HepG2 (cell line): ENCODE measurements around the gene FAM163B. TPM values are rescaled to one million over a fixed set of nuclear protein-coding genes. Genes with fewer than 3 reads are reported as not detected.

Experiments
- ATAC-seq: fragments of 200-7000 bp; cut with Tn5 transposase; 3 replicates; pipeline ENCODE4 v1.9.1; 2020; ENCODE audit warnings: mild to moderate bottlenecking, moderate library complexity
- BruUV-seq: library from RNA; stranded (reverse); fragments of 400-500 nt; replicated peaks from 2 replicates; lab custom pipeline; 2021; lab: Mats Ljungman, UMichigan
- CTCF ChIA-PET: fragments of 300-600 bp; formaldehyde crosslinking; extraction: SDS; loops from one replicate; lab custom pipeline; 2021; ENCODE audit warnings: low total read pairs, inconsistent platforms, low intra/inter-chr PET ratio; lab: Yijun Ruan, JAX
- POLR2A ChIA-PET: fragments of 350-600 bp; sonication (Branson Sonifier 250); formaldehyde crosslinking; loops from one replicate; lab custom pipeline; 2020; ENCODE audit warnings: antibody characterized with exemption, inconsistent platforms; lab: Yijun Ruan, JAX
- DNase-seq: peaks from one replicate; pipeline ENCODE4 v3.0.0-alpha.2; 2015; ENCODE audit warnings: low spot score
- FAIRE-seq: peaks from 3 replicates; lab custom pipeline; 2011; peaks lifted over from hg19 to GRCh38; lab: Jason Lieb, UNC
- H2AFZ ChIP-seq: one replicate; pipeline ENCODE4 v1.6.1; 2011; ENCODE audit warnings: low read length, inconsistent platforms
- H3K27ac ChIP-seq: fragments of 300-600 bp; 3 replicates; pipeline ENCODE4 v1.8.0; 2011; ENCODE audit warnings: mixed run types, mild to moderate bottlenecking, mixed read lengths, low read length, inconsistent platforms; ENCODE audit not compliant: insufficient read depth; ENCODE audit errors: extremely low read length
- H3K27me3 ChIP-seq, 2 experiments: fragments of 200-600 bp in 1 of 2; 2 replicates in 1 of 2; 3 replicates in 1 of 2; pipeline versions ENCODE4 v1.6.0 to v1.8.0; 2011; ENCODE audit warnings: low read length in 2 of 2, mild to moderate bottlenecking in 2 of 2, moderate library complexity in 2 of 2, inconsistent platforms in 1 of 2; ENCODE audit not compliant: insufficient read depth in 2 of 2, control insufficient read depth in 1 of 2
- H3K36me3 ChIP-seq, 2 experiments: fragments of 200-600 bp in 1 of 2; replicated peaks in 1 of 2; 2 replicates in 1 of 2; 3 replicates in 1 of 2; pipeline versions ENCODE4 v1.5.1 to v1.8.0; 2011; ENCODE audit warnings: low read length in 2 of 2, inconsistent platforms in 1 of 2; ENCODE audit not compliant: insufficient read depth in 2 of 2, control insufficient read depth in 1 of 2
- H3K4me1 ChIP-seq: 2 replicates; pipeline ENCODE4 v1.5.1; 2012; ENCODE audit warnings: low read length, inconsistent platforms; ENCODE audit not compliant: insufficient read depth
- H3K4me2 ChIP-seq: 2 replicates; pipeline ENCODE4 v1.6.0; 2011; ENCODE audit warnings: low read depth, low read length, inconsistent platforms
- H3K4me3 ChIP-seq, 3 experiments: fragments of 200-600 bp in 1 of 3; sonication (generic), shearing (Covaris generic) in 1 of 3; replicated peaks in 1 of 3; 2 replicates each; pipeline ENCODE4 v1.5.1; 2011 to 2016; ENCODE audit warnings: low read length in 3 of 3, inconsistent platforms in 2 of 3, low read depth in 2 of 3, mild to moderate bottlenecking in 2 of 3, control low read depth in 1 of 3, mixed read lengths in 1 of 3; ENCODE audit not compliant: insufficient read depth in 1 of 3
- H3K79me2 ChIP-seq: one replicate; pipeline ENCODE4 v1.6.1; 2011; ENCODE audit warnings: low read length, inconsistent platforms; ENCODE audit not compliant: insufficient read depth
- H3K9ac ChIP-seq: 2 replicates; pipeline ENCODE4 v1.6.0; 2011; ENCODE audit warnings: mild to moderate bottlenecking, low read depth, low read length, inconsistent platforms; ENCODE audit not compliant: insufficient read depth
- H3K9me3 ChIP-seq: 2 replicates; pipeline ENCODE4 v1.5.1; 2012; ENCODE audit warnings: mild to moderate bottlenecking, low read length
- H4K20me1 ChIP-seq: 2 replicates; pipeline ENCODE4 v1.6.0; 2011; ENCODE audit warnings: inconsistent platforms, mild to moderate bottlenecking, low read length, moderate library complexity; ENCODE audit not compliant: insufficient read depth
- ATF5 ChIP-seq: sonication (generic); formaldehyde crosslinking; IDR thresholded peaks from 2 replicates; pipeline ENCODE4 v1.4.0; 2020; ENCODE audit warnings: mild to moderate bottlenecking, low read depth, missing genetic modification reagents
- CBFB ChIP-seq: sonication (generic); formaldehyde crosslinking; IDR thresholded peaks from 2 replicates; pipeline ENCODE4 v1.4.0; 2020; ENCODE audit warnings: missing genetic modification reagents
- FLYWCH1 ChIP-seq: sonication (generic); formaldehyde crosslinking; IDR thresholded peaks from 2 replicates; pipeline ENCODE4 v1.8.1; 2023; ENCODE audit warnings: mild to moderate bottlenecking, missing genetic modification reagents
- FOSL2 ChIP-seq: sonication (generic); formaldehyde crosslinking; IDR thresholded peaks from 2 replicates; pipeline ENCODE4 v1.4.0; 2020; ENCODE audit warnings: missing genetic modification reagents
- HHEX ChIP-seq: IDR thresholded peaks from 2 replicates; pipeline ENCODE4 v1.6.1; 2016; ENCODE audit warnings: control low read depth
- HOXA7 ChIP-seq: sonication (generic); formaldehyde crosslinking; IDR thresholded peaks from 2 replicates; pipeline ENCODE4 v1.8.1; 2022; ENCODE audit warnings: mild to moderate bottlenecking, missing genetic modification reagents, moderate library complexity
- MXD4 ChIP-seq: IDR thresholded peaks from 2 replicates; pipeline ENCODE4 v1.6.1; 2016; ENCODE audit warnings: mild to moderate bottlenecking, missing biosample characterization, missing genetic modification reagents
- NR2F2 ChIP-seq: IDR thresholded peaks from 2 replicates; pipeline ENCODE4 v1.6.1; 2012; ENCODE audit warnings: low read depth, inconsistent platforms, borderline replicate concordance
- PCBP2 ChIP-seq: fragments of 200-400 bp; formaldehyde crosslinking; optimal IDR thresholded peaks from 2 replicates; pipeline ENCODE3; 2018; ENCODE audit warnings: low read length, low read depth; ENCODE audit not compliant: poor library complexity, severe bottlenecking
- POLR2A ChIP-seq, 2 experiments: IDR thresholded peaks; 2 replicates each; pipeline ENCODE4 v1.6.1; 2011; ENCODE audit warnings: low read depth in 2 of 2, low read length in 2 of 2, mild to moderate bottlenecking in 1 of 2, moderate library complexity in 1 of 2; ENCODE audit not compliant: insufficient read depth in 1 of 2
- ZBTB39 ChIP-seq: sonication (generic); formaldehyde crosslinking; IDR thresholded peaks from 2 replicates; pipeline ENCODE4 v1.5.0; 2020; ENCODE audit warnings: missing genetic modification reagents
- ZHX1 ChIP-seq: sonication (generic); formaldehyde crosslinking; IDR thresholded peaks from 2 replicates; pipeline ENCODE4 v1.8.1; 2022; ENCODE audit warnings: low read depth, mild to moderate bottlenecking, missing genetic modification reagents
- ZIK1 ChIP-seq: sonication (generic); formaldehyde crosslinking; IDR thresholded peaks from 2 replicates; pipeline ENCODE4 v1.5.0; 2020; ENCODE audit warnings: mild to moderate bottlenecking, low read depth, missing genetic modification reagents, borderline replicate concordance
- ZMYM3 ChIP-seq: sonication (generic); formaldehyde crosslinking; IDR thresholded peaks from 2 replicates; pipeline ENCODE4 v1.5.1; 2020; ENCODE audit warnings: mild to moderate bottlenecking, missing genetic modification reagents
- ZNF296 ChIP-seq: sonication (generic); formaldehyde crosslinking; conservative IDR thresholded peaks from 2 replicates; pipeline ENCODE4 v1.5.0; 2020; ENCODE audit warnings: mild to moderate bottlenecking, missing genetic modification reagents
- WGBS: methylation state at CpG from one replicate; pipeline ENCODE4 v1.1.6; 2017; ENCODE audit warnings: low lambda C conversion rate; 5-methylcytosine and 5-hydroxymethylcytosine counted together
- in situ Hi-C: cut with HindIII; loops from 2 replicates; pipeline ENCODE4 v1.10.0; 2017; ENCODE audit warnings: low pct_unique_long_range_greater_than_20kb; ENCODE audit not compliant: extremely low pct_ligation_motif_present
- intact Hi-C: fragments of 100-400 bp; cut with micrococcal nuclease; formaldehyde crosslinking; loops from one replicate; pipeline ENCODE4 v1.10.0; 2022; ENCODE audit not compliant: unreplicated experiment
- polyA plus RNA-seq, 8 experiments: library from polyadenylated mRNA; depleted of rRNA in 3 of 8; stranded (reverse) in 7 of 8; unstranded in 1 of 8; fragments of >200 nt; fragmentation: Illumina TruSeq in 4 of 8; extraction: Trizol in 4 of 8; gene quantifications; 2 replicates each; pipeline versions ENCODE4 v1.2.1 to v1.2.3, GENCODE V29; 2011 to 2016; ENCODE audit warnings: low read depth in 4 of 8, missing spikeins in 1 of 8, mixed read lengths in 1 of 8; ENCODE audit not compliant: insufficient read depth in 1 of 8
- total RNA-seq, 5 experiments: library from RNA; depleted of rRNA; stranded (reverse); fragments of >200 nt; fragmentation: Illumina TruSeq; extraction: Trizol; gene quantifications; 2 replicates each; pipeline ENCODE4 v1.2.3, GENCODE V29; 2016; ENCODE audit warnings: low read depth in 1 of 5

FAM163B gene
- total and polyA plus RNA-seq, 2 of the 13 experiments (the other 11 are each of a cell fraction or from before 2014, with no cell fraction given) = not detected

GRCh38 chr9:133571391-133571890, 37.7 kb downstream of the FAM163B start:
- FAIRE-seq (no peak), DNase-seq (no peak)
- intact Hi-C loops = no loop called here
- no TSS peak for BruUV-seq
- Histone ChIP-seq H3K27me3 (peaks cover 0 to 12% of the 10 kb centered on the region in 2 experiments; a peak in 2 of 5 replicates), H3K4me3 (no peak overlapping the region)
- TF ChIP-seq PCBP2 (no peak), FOSL2 (CRISPR knock-in tag) (no peak), HOXA7 (CRISPR knock-in tag) (no peak), NR2F2 (no peak), HHEX (CRISPR knock-in tag) (no peak), ZBTB39 (CRISPR knock-in tag) (no peak)
- TF ChIP-seq, all 625 proteins: peak for 0
- no peaks in the 10 kb centered on the region for H3K36me3 ChIP-seq
- no peak for ATAC-seq
- H3K9ac ChIP-seq = no peak overlapping the region
- in situ Hi-C loops = no loop called here
- no peaks in the 10 kb centered on the region for H3K79me2 ChIP-seq
- no peak overlapping the region for H2AFZ ChIP-seq
- no peaks in the 10 kb centered on the region for H3K9me3 ChIP-seq
- H3K27ac ChIP-seq = no peak overlapping the region
- CTCF ChIA-PET = no interaction called here
- H3K4me2 ChIP-seq = no peak overlapping the region
- peaks cover 9% of the 10 kb centered on the region for H3K4me1 ChIP-seq
- WGBS = 43% methylated on average over 4 of the region's 9 CpGs
- H4K20me1 ChIP-seq = no peaks in the 10 kb centered on the region
- POLR2A ChIA-PET = no interaction called here

GRCh38 chr9:133570691-133571080, 38.5 kb downstream of the FAM163B start:
- no peaks in the 10 kb centered on the region for H4K20me1 ChIP-seq
- no peak overlapping the region for H2AFZ ChIP-seq
- peaks cover 1% of the 10 kb centered on the region; the same call in 1 of the 2 replicates for H3K4me1 ChIP-seq
- ATAC-seq (no peak), DNase-seq (no peak), FAIRE-seq (no peak)
- no peaks in the 10 kb centered on the region for H3K36me3 ChIP-seq
- no peak overlapping the region for H3K9ac ChIP-seq
- H3K27me3 ChIP-seq = peaks cover 0 to 4% of the 10 kb centered on the region in 2 experiments; a peak in 2 of 5 replicates
- no peak overlapping the region for H3K4me2 ChIP-seq
- no peaks in the 10 kb centered on the region for H3K9me3 ChIP-seq
- H3K79me2 ChIP-seq = no peaks in the 10 kb centered on the region
- no TSS peak for BruUV-seq
- H3K4me3 ChIP-seq = no peak overlapping the region
- 47% methylated on average over 9 of the region's 16 CpGs for WGBS
- ChIA-PET CTCF (no interaction called here), POLR2A (no interaction called here)
- in situ Hi-C loops = no loop called here
- H3K27ac ChIP-seq = no peak overlapping the region
- intact Hi-C loops = no loop called here
- no peak for TF ChIP-seq ZHX1 (CRISPR knock-in tag)
- no peak for TF ChIP-seq ZNF296
- TF ChIP-seq ZMYM3 (CRISPR knock-in tag) = no peak
- no peak for TF ChIP-seq ATF5 (CRISPR knock-in tag)
- no peak for TF ChIP-seq POLR2A (IDR thresholded peaks at IDR 0.05; ENCODE audit: insufficient read depth in 1 of 2, low read depth in 2 of 2, low read length in 2 of 2)
- TF ChIP-seq FLYWCH1 (CRISPR knock-in tag) = no peak
- TF ChIP-seq ZIK1 (CRISPR knock-in tag) = no peak
- TF ChIP-seq MXD4 = no peak
- no peak for TF ChIP-seq CBFB
